Jurkat, Clone E6-1 (cell line): ENCODE results near the gene ATP2C1.

Source experiments
- DNase-seq: peaks from one replicate; pipeline ENCODE4 v3.0.0-alpha.2; 2011; ENCODE audit warnings: low read depth, low spot score
- H3K4me3 ChIP-seq: 2 replicates; pipeline ENCODE4 v1.5.1; 2011; ENCODE audit warnings: mild to moderate bottlenecking, low read length, control low read depth, moderate library complexity

Gene ATP2C1

DNA sequence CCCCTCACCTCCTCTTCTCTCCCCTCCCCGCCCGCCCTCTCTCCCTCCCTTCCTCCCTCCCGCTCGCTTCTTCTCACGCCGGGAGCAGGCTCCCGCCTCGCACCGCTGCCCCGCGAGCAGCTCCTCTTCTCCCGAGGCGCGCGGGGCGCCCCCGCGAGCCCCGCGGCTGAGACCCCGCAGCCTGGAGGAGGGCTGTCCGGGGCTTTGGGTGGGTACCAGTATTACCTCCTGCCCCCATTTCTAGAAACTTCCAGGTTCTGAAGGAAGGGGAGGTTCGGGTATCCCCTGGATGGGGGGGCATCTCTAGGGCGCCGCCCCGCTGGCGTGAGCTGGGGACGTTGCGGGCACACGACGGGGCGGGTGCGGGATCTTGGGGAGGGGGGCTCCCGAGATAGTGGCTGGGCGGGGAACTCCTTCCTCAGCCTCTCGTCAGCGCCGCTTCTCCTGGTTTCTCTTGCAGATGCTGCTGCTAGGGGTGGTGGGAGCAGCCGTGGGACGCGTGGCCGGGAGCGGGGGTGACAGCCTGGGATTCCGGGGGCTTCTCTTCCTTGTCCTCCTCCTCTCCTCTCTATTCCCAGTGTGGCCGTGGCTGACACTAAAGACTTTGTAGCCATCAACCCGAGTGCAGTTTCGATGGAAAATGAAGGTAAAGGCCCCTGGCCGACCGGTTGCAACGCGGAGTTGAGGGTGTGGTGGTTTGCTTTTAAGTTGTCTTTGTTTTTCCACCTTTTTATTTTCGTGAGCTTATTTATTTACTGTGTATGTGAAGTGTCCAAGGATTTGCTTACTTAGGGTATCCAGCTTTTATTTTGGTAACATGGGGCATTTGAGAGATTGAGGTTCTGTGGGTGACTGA is 474 bp downstream of the ATP2C1 start:
- H3K4me3 ChIP-seq, result peak overlapping the region; percentile 87
- DNase-seq, result no peak

DNA sequence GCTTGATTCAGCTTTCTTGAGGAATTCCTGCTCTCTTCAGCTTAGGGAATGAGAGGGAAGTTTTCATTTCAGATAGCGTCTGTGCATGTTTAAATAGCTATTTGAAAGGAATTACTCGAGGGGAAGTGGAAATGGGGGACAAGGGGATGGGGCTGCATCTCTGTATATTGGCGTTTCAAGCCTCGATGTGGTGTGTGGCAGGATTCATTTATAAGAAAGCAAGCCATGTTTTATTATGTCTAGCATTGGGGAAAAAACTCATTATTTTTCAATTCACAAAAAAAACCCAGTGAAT is 1.0 kb downstream of the ATP2C1 start:
- no peak for DNase-seq
- peak overlapping the region; percentile 87 for H3K4me3 ChIP-seq

DNA sequence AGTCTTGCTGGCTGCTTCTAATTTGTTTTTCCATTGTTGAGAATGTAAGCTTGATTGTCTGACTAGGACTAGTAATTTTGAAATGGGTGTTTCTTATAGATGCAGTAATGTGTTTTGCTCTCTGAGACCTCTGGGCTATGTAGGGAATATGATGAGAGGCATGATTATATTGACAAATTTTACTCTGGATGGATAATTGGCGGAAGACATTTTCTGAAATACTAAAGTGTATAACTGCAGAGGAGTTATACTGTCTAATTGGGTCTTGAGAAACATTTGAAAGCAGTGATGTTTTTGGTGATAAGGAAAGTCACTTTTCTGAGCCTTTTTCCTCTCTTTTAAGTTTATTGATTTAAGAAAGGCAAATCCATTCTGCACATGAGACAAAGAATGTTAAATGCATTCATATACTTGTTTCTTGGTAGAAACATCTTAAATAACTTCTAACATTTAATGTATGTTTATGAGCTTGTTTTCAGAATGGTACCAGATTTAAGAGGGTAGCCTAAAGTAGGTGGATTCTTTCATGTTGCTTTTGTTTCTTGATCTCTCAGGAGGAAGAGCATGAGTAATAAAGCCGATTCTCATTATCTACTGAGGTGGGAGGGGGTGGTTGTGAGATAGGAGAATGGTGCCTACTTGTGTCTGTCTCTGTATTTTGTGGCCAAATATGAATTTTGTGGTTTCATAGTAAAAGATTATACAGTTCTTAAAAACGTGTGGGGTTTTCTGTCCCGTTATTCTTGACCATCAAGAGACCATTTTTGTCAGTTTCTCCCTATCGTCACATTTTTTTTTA is 2.0 kb downstream of the ATP2C1 start:
- peak; percentile 40 for DNase-seq
- no peak overlapping the region for H3K4me3 ChIP-seq

DNA sequence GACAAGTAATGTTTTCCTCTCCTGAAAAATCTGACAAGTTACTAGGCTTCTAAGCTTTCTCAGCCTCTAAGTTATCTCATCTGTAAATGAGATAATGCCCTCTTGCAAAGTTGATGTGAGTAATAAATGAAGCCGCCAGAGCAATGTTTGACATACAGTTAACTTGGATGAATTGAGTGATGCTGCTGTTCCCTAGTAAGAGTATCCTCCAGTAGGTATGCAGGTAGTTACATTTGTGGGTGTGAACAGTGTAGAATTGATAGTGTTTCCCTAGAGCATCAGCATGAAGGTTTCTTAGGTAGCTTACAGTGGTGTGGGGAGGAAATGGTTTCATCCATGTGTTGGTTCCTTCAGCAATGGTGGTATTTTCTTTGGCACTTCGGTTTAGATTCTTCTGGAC is 3.4 kb downstream of the ATP2C1 start:
- no peak overlapping the region for H3K4me3 ChIP-seq
- no peak for DNase-seq

DNA sequence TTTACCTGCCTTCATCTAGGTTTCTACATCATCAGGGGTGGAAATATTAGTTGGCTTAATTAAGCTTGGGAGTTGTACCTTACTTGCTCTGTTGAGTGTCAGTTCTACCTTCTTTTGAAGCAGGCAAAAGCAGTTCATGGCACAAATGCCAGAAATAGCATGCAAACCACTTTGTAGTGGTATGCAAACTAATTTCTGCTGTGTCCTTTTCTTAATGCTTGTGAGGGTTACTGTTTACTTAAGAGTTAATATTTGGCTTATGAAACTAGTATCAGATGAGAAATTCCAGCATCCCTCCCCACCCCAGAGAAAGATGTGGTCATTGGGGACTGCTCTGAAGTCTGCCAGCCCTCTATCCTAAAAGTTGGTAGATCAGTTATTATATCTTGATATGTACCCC is 7.1 kb downstream of the ATP2C1 start:
- no peak for DNase-seq
- H3K4me3 ChIP-seq, result no peak overlapping the region

DNA sequence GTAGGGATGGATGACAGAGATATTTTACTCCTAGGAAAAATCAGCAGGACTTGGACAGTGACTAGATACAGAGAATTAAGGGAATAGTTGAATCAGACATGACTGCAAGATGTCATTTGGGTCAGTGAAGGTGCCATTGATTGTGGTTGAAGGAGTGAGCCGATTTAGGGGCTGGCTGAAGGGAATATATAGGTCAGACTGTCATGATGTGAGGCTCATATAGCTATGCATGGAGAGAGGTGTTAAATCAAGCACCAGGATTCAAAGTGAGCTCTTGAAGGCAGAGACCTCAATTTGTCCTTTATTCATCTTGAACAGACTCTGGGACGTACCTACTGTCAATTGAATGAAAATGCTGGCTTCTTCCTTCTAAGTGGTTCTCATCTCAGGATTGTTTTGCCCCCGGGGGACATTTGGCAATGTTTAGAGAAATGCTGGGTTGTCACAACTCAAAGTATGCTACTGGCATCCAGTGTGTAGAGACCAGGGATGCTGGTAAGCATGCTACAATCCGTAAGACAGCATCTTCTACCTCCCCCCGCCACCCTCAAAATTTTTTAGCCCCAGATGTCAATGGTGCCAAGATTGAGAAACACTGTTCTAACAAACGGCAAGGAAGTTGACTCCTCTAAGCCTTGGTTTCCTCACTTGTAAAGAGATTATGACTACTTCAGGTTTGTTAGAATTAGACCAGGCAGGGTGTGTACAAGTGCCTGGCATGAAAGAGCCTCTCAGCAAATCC is 7.8 kb downstream of the ATP2C1 start:
- DNase-seq, result no peak
- no peak overlapping the region for H3K4me3 ChIP-seq

DNA sequence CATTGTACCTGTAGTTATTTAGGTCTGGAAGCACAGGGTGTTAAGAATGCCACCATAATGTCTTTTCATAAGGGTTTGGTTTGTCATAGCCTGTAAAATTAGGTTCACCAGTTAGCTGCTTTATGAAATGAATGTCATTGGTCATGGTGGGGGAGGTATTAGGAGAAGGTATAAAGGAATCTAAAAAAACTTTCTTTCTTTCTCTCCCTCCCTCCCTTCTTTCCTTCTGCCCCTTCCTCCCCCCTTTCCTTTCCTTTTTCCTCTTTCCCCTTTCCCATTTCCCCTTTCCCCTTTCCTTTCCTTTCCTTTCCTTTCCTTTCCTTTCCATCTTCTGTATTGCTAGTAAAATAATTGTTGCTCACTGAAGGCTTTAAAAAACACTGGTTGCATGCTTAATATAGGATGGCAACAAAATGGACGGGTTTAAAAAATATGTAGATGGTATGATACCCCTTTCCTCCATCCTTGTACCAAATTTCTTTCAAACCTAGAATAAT is 9.6 kb downstream of the ATP2C1 start:
- no peak for DNase-seq
- no peak overlapping the region for H3K4me3 ChIP-seq

DNA sequence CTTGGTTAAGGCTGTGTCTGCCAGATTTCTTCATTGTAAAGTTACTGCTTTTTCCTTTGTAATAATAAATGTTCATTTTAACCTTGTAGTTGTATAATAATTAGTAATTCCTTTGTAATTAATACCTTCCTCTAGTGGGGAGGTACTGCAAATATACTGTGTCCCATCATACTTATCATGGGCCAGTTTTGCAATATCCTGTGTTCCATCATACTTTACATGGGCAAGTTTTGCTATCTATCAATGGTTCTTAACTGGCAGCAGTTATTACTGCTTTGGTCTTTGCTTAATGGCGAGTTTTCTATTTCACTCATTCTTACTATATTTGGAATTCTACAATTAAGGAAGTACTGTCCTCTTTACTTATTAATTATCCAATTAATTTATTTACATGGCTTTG is 10.6 kb downstream of the ATP2C1 start:
- DNase-seq, result no peak
- no peak overlapping the region for H3K4me3 ChIP-seq

DNA sequence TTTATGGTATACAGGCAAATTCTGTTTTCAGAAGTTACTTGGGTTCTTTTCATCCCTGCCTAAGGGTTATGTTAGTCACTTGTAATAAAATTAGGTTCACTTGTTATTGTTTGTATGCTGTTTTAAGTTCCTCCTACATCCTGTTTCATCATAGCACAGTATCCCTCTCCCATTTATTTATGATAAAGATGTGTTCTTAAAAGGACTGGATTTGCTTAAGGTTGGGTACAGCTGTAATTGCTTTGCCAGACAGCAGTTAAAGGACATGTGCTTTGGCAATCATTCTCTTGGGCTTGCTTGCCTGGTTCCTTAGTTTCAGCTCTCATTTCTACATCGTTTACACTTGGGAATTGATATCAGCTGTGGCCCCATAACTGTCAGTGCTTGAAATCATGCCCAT is 11.7 kb downstream of the ATP2C1 start:
- H3K4me3 ChIP-seq, result no peak overlapping the region
- DNase-seq, result no peak

DNA sequence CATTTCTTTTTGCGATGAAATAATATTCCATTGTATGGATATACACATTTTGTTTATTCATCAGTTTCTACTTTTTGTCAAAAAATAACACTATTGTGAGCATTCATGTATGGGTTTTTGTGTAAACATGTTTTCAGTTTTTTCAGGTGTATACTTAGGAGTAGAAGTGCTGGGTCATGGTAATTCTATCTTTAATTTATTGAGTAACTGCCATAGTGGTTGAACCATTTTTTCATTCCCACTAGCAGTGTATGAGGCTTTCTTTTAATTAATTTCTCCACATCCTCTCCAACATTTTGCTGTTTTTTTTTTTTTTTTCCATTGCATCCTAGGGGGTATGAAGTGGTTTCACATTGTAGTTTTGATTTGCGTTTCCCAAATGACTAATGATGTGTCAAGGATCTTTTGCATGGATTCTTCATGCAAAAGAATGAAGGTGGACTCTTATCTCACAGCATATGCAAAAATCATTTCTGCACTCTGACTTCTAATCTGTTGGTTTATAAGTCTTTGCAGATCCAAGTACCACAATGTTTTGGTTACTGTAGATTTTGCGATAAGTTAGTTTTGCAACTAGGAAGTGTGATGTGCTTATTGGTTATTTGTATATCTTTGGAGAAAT is 12.6 kb downstream of the ATP2C1 start:
- H3K4me3 ChIP-seq, result no peak overlapping the region
- DNase-seq, result no peak

DNA sequence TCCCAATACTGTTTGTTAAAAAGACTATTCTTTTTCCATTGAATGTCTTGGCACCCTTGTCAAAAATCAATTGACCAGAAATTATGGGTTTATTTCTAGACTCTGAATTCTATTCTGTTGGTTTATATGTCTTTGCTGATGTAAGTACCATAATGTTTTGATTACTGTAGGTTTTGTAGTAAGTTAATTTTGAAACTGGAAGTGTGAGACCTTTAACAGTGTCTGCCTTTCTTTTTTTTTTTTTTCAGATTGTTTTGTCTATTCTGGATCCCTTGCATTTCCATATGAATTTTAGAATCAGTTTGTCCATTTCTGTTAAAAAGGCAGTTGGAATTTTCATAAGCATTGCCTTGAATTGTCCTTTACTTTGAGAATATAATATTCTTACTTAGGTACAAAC is 13.6 kb downstream of the ATP2C1 start:
- H3K4me3 ChIP-seq, result no peak overlapping the region
- DNase-seq, result no peak

DNA sequence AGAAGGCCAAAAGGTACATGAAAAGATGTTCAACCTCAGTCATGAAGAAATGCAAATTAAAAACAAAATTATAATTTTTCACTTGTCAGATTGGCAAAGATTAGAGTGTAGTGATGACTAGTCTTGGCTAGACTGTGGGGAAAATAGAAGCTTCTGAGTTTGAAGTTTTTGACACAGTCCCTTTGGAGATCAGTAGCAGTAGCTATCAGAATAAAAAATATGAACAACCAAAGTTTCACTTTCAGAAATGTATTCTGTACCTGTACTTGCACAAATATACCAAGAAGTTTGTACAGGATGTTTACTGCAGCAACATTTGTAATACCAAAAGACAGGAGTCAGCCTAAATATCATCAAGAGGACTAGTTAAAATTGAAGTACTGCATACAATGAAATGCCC is 14.1 kb downstream of the ATP2C1 start:
- DNase-seq, result no peak
- H3K4me3 ChIP-seq, result no peak overlapping the region

DNA sequence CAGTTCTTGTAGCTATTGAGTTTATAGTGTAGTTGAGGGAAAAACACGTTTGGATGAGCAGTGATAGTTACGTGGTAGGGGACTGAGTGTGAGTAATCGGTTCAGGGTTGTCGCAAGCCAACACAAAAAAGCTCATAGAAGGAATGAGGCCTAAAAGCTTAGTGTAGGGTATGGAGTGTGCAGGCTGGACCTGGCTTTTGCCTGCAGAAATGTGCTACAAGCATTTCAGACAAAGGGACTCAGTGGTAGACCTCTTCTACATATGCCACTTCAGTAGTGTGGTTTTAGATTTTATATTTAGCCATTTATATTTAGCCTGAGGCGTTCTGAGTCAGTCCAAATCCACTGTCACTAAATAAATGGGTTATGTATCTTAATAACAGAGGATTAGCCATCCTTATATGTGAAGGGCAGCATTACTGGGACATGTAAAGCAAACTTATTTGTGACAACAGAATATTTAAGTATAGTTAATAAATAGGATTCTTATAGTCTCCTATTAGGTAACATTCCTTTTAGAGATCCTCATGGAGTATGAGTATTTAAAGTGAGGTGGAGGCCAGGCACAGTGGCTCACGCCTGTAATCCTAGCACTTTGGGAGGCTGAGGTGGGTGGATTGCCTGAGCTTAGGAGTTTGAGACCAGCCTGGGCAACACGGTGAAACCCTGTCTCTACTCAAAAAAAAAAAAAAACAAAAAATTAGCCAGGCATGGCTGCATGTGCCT is 21.8 kb downstream of the ATP2C1 start:
- no peak for DNase-seq
- no peak overlapping the region for H3K4me3 ChIP-seq

DNA sequence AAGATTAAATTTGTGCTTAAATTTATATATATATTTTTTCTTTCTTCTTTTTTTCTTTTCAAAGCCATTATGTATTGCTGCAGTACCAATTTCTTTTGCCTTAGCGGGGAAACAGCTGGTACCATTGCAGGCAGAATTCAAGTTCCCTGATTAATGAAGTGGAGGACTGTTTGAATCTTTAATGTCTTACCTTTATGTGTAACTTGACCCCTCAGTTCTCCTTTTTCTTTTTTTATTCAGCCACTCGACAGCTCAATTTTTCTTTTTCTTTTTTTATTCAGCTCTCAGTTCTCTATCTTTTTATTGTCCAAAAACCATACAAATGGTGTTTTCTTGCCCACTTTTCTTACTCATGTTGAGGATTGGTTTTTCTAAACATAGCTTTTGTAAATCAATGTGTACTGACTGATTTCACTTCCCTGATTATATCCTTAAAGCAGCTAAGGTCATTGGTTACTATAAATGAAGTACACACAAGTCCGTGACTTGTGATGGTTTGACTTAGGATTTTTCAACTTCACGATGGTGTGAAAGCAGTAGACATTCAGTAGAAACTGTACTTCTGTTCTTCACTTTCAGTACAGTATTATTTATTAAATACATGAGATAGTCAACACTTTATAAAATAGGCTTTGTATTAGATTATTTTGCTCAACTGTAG is 22.8 kb downstream of the ATP2C1 start:
- no peak overlapping the region for H3K4me3 ChIP-seq
- DNase-seq, result no peak

DNA sequence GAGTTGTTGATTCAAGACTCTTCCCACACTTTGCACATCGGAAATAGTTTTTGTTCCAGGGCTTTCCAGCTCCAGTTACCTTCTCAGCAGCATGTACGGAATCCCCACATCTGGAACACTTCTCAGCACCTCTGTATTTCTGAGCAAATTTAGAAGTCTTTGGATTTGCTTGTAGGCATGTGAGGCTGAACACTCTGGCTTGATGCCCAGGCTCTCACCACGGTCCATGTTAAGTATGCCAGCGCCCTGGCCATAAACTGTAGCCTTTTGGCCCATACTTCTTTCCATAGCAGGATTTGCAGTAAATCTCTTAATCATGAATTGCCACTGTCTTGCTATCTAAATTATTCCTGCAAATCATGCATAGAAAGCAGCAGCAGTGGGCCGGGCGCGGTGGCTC is 24.4 kb downstream of the ATP2C1 start:
- no peak for DNase-seq
- no peak overlapping the region for H3K4me3 ChIP-seq

DNA sequence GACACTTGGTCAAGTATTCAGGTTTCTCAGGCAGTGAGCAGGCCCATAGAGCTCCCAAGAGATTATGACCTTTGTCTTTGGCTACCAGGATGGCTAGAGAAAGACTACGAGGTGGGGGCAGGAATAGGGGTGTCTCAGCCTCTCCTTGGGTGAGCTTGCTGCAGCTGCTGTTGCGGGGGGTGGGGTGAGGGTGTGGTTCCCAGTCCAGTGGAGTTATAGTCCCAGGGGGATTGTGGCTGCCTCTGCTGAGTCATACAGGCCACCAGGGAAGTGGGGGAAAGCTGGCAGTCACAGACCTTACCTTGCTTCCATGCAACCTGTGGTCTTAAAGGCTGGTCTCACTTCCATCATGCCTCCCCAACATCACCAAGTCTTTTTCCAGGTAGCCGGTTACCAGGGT is 31.7 kb downstream of the ATP2C1 start:
- DNase-seq, result no peak
- no peak overlapping the region for H3K4me3 ChIP-seq

DNA sequence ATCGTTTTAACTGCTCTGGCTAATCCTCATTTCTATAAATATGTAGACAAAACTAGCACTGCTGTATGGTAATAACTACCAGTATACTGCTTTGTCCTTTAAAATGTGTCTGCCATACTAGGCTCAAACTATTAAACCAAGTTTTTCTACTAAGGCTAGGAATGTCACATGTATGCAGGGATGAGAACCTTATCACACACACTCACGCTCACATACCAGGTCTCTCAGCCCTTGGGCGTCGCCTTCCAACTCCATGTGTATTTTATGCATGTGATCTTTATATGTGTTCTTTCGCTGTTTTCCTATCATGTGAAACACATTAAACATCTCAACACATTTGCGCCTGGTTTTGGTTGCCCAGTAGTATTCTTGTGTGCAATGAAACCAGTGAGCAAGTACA is 32.6 kb downstream of the ATP2C1 start:
- no peak overlapping the region for H3K4me3 ChIP-seq
- no peak for DNase-seq

DNA sequence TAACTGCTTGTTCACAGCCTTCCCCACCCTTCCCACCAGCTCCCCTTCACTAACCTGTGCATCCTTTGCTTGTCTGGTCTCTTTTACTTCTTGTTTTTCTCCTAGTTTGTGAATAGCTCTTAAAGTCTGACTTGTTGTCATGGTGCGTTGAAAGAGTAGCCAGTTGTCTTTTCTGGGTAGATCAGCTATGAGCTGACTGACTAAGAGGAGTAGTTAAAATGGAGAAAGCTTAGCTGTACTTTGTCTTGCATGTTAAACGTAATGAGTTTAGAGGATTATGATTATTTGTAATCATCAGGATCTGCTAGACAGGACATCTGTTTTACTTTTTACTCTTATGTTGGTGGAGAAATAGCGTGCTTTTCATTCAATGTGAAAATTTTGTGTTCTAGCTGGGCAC is 35.9 kb downstream of the ATP2C1 start:
- H3K4me3 ChIP-seq, result no peak overlapping the region
- DNase-seq, result no peak
